ENCODE measurements around the gene STX18.

DNA sequence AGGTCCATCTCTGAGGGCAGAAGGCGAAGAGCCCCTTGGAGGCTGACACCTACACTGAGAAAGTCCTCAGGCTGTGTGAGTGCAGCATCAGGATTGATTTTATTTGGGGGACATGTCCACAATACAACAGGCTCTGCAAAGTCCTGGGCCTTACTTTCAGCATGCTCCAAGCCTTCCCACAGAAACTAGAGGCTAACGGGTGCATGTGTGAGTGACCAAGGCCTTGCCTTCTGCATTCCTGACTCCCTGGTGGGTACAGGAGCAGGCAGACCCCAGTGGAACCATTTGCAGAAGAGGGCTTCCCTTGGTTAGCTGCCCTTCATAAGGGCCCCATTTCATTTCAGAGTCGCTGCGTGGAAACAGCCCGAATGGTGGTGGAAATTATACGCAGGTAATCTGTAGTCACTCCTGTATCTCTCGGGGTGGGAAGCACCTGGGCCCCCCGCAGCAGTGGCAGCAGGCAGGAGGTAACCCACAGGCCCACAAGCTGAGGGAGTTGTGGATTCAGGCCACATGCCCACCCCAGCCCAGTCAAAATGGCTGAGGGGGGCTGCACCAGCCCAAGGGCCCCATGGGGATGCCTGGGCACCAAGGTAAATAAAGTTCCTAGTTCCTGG is 117.2 kb downstream of the STX18 start:
- no peak for TF ChIP-seq POLR2A (IDR thresholded peaks at IDR 0.05; ENCODE audit: low read depth, low read length)
- TF ChIP-seq POLR2AphosphoS5 (IDR thresholded peaks at IDR 0.05; ENCODE audit: insufficient read depth, low read depth, low read length) = no peak
- TF ChIP-seq, protein P1, sequence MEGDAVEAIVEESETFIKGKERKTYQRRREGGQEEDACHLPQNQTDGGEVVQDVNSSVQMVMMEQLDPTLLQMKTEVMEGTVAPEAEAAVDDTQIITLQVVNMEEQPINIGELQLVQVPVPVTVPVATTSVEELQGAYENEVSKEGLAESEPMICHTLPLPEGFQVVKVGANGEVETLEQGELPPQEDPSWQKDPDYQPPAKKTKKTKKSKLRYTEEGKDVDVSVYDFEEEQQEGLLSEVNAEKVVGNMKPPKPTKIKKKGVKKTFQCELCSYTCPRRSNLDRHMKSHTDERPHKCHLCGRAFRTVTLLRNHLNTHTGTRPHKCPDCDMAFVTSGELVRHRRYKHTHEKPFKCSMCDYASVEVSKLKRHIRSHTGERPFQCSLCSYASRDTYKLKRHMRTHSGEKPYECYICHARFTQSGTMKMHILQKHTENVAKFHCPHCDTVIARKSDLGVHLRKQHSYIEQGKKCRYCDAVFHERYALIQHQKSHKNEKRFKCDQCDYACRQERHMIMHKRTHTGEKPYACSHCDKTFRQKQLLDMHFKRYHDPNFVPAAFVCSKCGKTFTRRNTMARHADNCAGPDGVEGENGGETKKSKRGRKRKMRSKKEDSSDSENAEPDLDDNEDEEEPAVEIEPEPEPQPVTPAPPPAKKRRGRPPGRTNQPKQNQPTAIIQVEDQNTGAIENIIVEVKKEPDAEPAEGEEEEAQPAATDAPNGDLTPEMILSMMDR (IDR thresholded peaks at IDR 0.05; ENCODE audit: extremely low read depth in 1 of 2, insufficient read depth in 1 of 2, low read depth in 1 of 2, low read length in 2 of 2) = no peak
- TF ChIP-seq, protein P2, sequence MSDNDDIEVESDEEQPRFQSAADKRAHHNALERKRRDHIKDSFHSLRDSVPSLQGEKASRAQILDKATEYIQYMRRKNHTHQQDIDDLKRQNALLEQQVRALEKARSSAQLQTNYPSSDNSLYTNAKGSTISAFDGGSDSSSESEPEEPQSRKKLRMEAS (IDR thresholded peaks at IDR 0.05; ENCODE audit: insufficient read depth, insufficient read length) = no peak
- no peak for TF ChIP-seq EZH2 (IDR thresholded peaks at IDR 0.05; ENCODE audit: borderline replicate concordance, low read depth, low read length, severe bottlenecking)
- no peak for TF ChIP-seq FOS (IDR thresholded peaks at IDR 0.05; ENCODE audit: borderline replicate concordance, insufficient read depth, low read length)
- no peak for TF ChIP-seq JUN (IDR thresholded peaks at IDR 0.05; ENCODE audit: borderline replicate concordance, insufficient read depth, insufficient read length, low read depth)
- no peak for TF ChIP-seq GATA2 (IDR thresholded peaks at IDR 0.05; ENCODE audit: insufficient read depth, insufficient read length, low read depth, low read length)
